ENCODE results near the gene FLVCR2.

DNA sequence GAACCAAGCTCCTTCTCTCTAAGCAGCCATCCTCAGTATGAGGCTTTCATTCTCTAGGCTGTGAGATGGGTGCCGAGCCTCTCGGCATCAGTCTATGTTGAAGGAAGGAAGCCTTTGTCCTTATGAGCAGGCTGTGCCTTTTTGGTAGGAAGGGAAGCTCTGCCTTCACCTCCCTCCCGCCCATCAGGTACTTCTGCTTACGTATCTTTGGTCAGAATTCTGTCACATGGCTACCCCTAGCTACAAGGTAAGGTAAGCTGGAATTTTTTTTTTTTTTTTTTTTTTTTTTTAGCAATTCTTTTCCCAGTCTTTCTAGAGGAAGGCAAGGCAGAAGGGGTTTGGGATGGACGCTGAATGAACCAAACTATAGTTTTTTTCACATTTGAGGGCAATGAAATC is 39.3 kb upstream of the FLVCR2 start:
- TF ChIP-seq, protein P1, sequence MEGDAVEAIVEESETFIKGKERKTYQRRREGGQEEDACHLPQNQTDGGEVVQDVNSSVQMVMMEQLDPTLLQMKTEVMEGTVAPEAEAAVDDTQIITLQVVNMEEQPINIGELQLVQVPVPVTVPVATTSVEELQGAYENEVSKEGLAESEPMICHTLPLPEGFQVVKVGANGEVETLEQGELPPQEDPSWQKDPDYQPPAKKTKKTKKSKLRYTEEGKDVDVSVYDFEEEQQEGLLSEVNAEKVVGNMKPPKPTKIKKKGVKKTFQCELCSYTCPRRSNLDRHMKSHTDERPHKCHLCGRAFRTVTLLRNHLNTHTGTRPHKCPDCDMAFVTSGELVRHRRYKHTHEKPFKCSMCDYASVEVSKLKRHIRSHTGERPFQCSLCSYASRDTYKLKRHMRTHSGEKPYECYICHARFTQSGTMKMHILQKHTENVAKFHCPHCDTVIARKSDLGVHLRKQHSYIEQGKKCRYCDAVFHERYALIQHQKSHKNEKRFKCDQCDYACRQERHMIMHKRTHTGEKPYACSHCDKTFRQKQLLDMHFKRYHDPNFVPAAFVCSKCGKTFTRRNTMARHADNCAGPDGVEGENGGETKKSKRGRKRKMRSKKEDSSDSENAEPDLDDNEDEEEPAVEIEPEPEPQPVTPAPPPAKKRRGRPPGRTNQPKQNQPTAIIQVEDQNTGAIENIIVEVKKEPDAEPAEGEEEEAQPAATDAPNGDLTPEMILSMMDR (IDR thresholded peaks at IDR 0.05), result no peak
- TF ChIP-seq POLR2AphosphoS5 (IDR thresholded peaks at IDR 0.05; ENCODE audit: insufficient read depth in 1 of 2, low read depth in 1 of 2), result no peak

Data from vagina (tissue), 2 donors.